Stimulated activated CD4-positive, alpha-beta T cell treated with anti-CD3 and anti-CD28 coated beads, Interleukin-4, amount 100 ng/mL, for 48 hours (primary cell): ENCODE measurements around the gene TBC1D20.

Experiments used
- DNase-seq, 2 donors: peaks; one replicate each; pipeline ENCODE4 v3.0.0-alpha.2; 2020; ENCODE audit warnings: low read depth in 2 of 2

Gene TBC1D20

GRCh38 chr20:438571-439469 lies 23.5 kb downstream of the TBC1D20 start:
- peak in 1 of 2 donors; percentile 20 for DNase-seq

GRCh38 chr20:437787-438486 lies 24.4 kb downstream of the TBC1D20 start:
- DNase-seq = no peak

- DNase-seq = no peak
These were observed 25.9 kb downstream of the TBC1D20 start for GRCh38 chr20:436476-436875.

GRCh38 chr20:435558-435957 lies 26.8 kb downstream of the TBC1D20 start:
- no peak for DNase-seq

- DNase-seq = no peak
These were observed 27.5 kb downstream of the TBC1D20 start for GRCh38 chr20:434661-435419.

- DNase-seq = no peak
These were observed 28.1 kb downstream of the TBC1D20 start for GRCh38 chr20:434221-434620.

GRCh38 chr20:433300-433975 lies 28.9 kb downstream of the TBC1D20 start:
- DNase-seq = peak; percentile 35 to 62

GRCh38 chr20:432677-433299 lies 29.5 kb downstream of the TBC1D20 start:
- no peak for DNase-seq

- DNase-seq = no peak
These were observed 30.1 kb downstream of the TBC1D20 start for GRCh38 chr20:432208-432607.

- DNase-seq = no peak
These were observed 31.1 kb downstream of the TBC1D20 start for GRCh38 chr20:431012-431904.

- DNase-seq = no peak
These were observed 32.0 kb downstream of the TBC1D20 start for GRCh38 chr20:430091-430999.

GRCh38 chr20:428658-429200 lies 33.6 kb downstream of the TBC1D20 start:
- no peak for DNase-seq

- DNase-seq = no peak
These were observed 34.3 kb downstream of the TBC1D20 start for GRCh38 chr20:427849-428657.

- no peak for DNase-seq
These were observed 34.9 kb downstream of the TBC1D20 start for GRCh38 chr20:427401-427800.

GRCh38 chr20:426566-426965 lies 35.8 kb downstream of the TBC1D20 start:
- DNase-seq = no peak

- no peak for DNase-seq
These were observed 40.6 kb downstream of the TBC1D20 start for GRCh38 chr20:421685-422250.

- DNase-seq = no peak
These were observed 41.4 kb downstream of the TBC1D20 start for GRCh38 chr20:420721-421574.
